NCI-H82 (cell line): Measurements from ENCODE around the gene ERI3.
"Not testable (repeated sequence)": the region's sequence is repeated elsewhere in the genome, so short reads cannot be mapped to it uniquely, and the experiment has no call there.

Experiments
- DNase-seq: peaks from one replicate; lab custom pipeline; 2025; lab: John Stamatoyannopoulos, UW

Gene ERI3

DNA sequence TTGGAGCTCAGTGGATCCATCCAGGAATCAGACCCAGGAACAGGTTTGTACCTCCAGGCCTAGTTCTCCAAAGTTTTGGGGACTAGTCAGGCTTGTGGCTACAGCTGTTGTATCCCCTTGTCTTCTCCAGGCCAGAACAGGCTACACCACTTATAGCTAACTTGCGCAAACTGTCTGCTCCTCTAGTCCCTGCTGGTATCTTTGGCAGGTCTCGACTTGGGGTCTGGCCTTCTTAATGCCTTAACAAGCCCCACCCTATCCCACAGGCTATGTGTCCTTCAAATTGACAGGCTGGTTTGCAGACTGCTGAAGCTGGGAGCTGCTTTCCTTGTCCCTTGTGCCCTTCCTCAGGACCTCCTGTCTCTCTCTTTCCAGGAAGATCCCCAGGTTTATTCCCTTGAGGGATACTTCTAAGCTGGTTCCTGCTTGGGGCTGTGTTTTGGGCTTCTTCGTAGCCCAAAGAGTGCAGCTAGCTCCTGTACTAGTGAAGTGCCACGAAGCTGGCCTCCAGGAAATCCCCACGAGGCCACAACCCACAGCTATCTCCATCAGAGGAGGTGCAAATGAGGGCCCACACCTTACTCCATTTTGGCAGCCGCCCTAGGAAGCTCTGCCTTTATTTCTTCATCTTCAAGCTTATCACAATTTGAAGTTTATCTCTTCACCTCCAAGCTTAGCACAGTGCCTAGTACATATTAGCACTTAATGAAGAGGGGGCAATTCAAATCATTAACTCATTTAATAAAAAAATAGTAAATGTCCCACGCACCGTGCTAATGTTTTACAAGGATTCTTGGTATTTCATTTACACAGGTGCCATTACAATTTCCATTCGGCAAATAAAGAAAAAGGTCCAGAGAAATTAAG lies 142.5 kb downstream of the ERI3 start:
- peak; percentile 47 for DNase-seq

- DNase-seq = no peak
Measured at GRCh38 chr1:44210595-44210994, 144.5 kb downstream of the ERI3 start.

DNA sequence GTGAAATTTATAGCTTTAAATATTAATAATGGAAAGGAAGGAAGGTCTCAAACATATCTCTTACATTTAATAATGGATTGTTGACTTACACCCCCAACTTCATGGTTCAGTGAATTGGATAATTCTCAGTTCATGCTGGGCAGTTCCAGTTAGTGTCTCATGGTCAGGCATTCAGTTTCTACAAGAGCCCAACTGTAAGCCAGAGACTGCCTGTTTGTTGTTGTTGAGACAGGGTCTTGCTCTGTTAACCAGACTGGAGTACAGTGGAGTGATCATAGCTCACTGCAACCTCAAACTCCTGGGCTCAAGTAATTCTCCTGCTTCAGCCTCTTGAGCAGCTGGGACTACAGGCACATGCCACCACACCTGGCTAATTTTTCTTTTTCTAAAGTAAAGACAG lies 146.8 kb downstream of the ERI3 start:
- DNase-seq = no peak

- not testable (repeated sequence) for DNase-seq
Measured at GRCh38 chr1:44206545-44206944, 148.5 kb downstream of the ERI3 start.

DNA sequence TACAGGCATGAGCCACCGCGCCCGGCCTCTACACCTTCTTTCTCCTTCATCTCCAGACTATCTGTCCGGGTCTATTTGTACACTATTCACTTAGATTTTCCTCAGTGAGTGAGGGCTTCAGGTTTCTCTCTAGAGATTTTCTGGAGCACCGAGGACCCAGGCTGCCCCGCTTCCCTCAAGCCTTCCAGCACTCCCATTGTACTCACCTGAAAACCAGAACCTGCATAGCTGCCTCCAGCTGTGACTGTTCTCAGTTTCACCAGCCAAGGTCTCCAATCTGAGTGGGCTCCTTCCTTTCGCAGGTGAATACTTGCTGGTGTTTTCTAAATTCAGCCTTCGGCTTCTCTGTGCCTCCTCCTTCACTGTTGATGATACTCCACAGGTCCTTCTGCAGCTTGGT lies 154.7 kb downstream of the ERI3 start:
- no peak for DNase-seq

GRCh38 chr1:44174630-44175029 lies 180.4 kb downstream of the ERI3 start:
- no peak for DNase-seq
